ENCODE measurements around the gene IQSEC1. TPM values are rescaled to one million over a fixed set of nuclear protein-coding genes. Genes with fewer than 3 reads are reported as not detected.

IQSEC1 gene
- polyA plus RNA-seq, 1 donor (not counting 4 experiments of a cell fraction or from before 2014, with no cell fraction given): 2.8 TPM

- H3K4me3 ChIP-seq (ENCODE audit: control insufficient read depth in 2 of 3, extremely low read depth in 1 of 3, insufficient read depth in 2 of 3, low read depth in 1 of 3, low read length in 3 of 3): no peak overlapping the region
Measured at GRCh38 chr3:13016083-13016720, 57.0 kb downstream of the IQSEC1 start.

GRCh38 chr3:13015286-13016082 is 57.7 kb downstream of the IQSEC1 start:
- TF ChIP-seq EZH2 (IDR thresholded peaks at IDR 0.05; ENCODE audit: low read length): no peak
- no peak for TF ChIP-seq CTCF (optimal IDR thresholded peaks at IDR 0.05 in 1 of 3, IDR thresholded peaks at IDR 0.05 in 1 of 3, conservative IDR thresholded peaks at IDR 0.05 in 1 of 3; ENCODE audit: extremely low read depth in 1 of 3, insufficient read depth in 2 of 3, low read length in 3 of 3)
- H2AFZ ChIP-seq (ENCODE audit: control insufficient read depth, low read length): no peak overlapping the region
- peaks cover 31% of the 10 kb centered on the region for H3K27me3 ChIP-seq (ENCODE audit: control insufficient read depth, extremely low read depth, insufficient read depth, low read length)
- H3K4me2 ChIP-seq (ENCODE audit: control insufficient read depth, extremely low read depth, insufficient read depth, low read depth, low read length): no peak overlapping the region
- DNase-seq (ENCODE audit: low read depth, low spot score) (no peak), FAIRE-seq (no peak)
- H3K36me3 ChIP-seq (ENCODE audit: control insufficient read depth in 2 of 2, extremely low read depth in 1 of 2, insufficient read depth in 2 of 2, low read length in 2 of 2): no peaks in the 10 kb centered on the region
- H3K27ac ChIP-seq (ENCODE audit: control insufficient read depth, insufficient read depth, low read length): no peak overlapping the region
- no peaks in the 10 kb centered on the region for H3K9me1 ChIP-seq (ENCODE audit: control insufficient read depth, extremely low read depth, insufficient read depth, low read length)
- no peak overlapping the region for H3K9ac ChIP-seq (ENCODE audit: control insufficient read depth, extremely low read depth, insufficient read depth, low read length)
- dilution Hi-C loops (cut with MboI; ENCODE audit: extremely low pct_ligation_motif_present, low sequenced_read_pairs): no loop called here
- H3K9me3 ChIP-seq (ENCODE audit: control insufficient read depth, low read depth, low read length): no peaks in the 10 kb centered on the region
- no peaks in the 10 kb centered on the region for H4K20me1 ChIP-seq (ENCODE audit: control insufficient read depth, extremely low read depth, insufficient read depth, low read length)
- peaks cover 4% of the 10 kb centered on the region for H3K4me1 ChIP-seq (ENCODE audit: control insufficient read depth, extremely low read depth, insufficient read depth, low read length)
- no peaks in the 10 kb centered on the region for H3K79me2 ChIP-seq (ENCODE audit: control insufficient read depth, insufficient read depth, low read length)
- H3K4me3 ChIP-seq (ENCODE audit: control insufficient read depth in 2 of 3, extremely low read depth in 1 of 3, insufficient read depth in 2 of 3, low read depth in 1 of 3, low read length in 3 of 3): no peak overlapping the region

More at GRCh38 chr3:13016083-13016720, 57.0 kb downstream of the IQSEC1 start:
- no peak for DNase-seq (ENCODE audit: low read depth, low spot score)
- no peak for FAIRE-seq
- Histone ChIP-seq H2AFZ (ENCODE audit: control insufficient read depth, low read length) (no peak overlapping the region), H3K27ac (ENCODE audit: control insufficient read depth, insufficient read depth, low read length) (no peak overlapping the region), H3K79me2 (ENCODE audit: control insufficient read depth, insufficient read depth, low read length) (no peaks in the 10 kb centered on the region), H3K36me3 (ENCODE audit: control insufficient read depth in 2 of 2, extremely low read depth in 1 of 2, insufficient read depth in 2 of 2, low read length in 2 of 2) (no peaks in the 10 kb centered on the region), H3K4me2 (ENCODE audit: control insufficient read depth, extremely low read depth, insufficient read depth, low read depth, low read length) (no peak overlapping the region), H3K9me3 (ENCODE audit: control insufficient read depth, low read depth, low read length) (no peaks in the 10 kb centered on the region), H3K9me1 (ENCODE audit: control insufficient read depth, extremely low read depth, insufficient read depth, low read length) (no peaks in the 10 kb centered on the region), H4K20me1 (ENCODE audit: control insufficient read depth, extremely low read depth, insufficient read depth, low read length) (no peaks in the 10 kb centered on the region), H3K27me3 (ENCODE audit: control insufficient read depth, extremely low read depth, insufficient read depth, low read length) (peaks cover 38% of the 10 kb centered on the region), H3K9ac (ENCODE audit: control insufficient read depth, extremely low read depth, insufficient read depth, low read length) (no peak overlapping the region), H3K4me1 (ENCODE audit: control insufficient read depth, extremely low read depth, insufficient read depth, low read length) (peaks cover 4% of the 10 kb centered on the region)
- TF ChIP-seq CTCF (optimal IDR thresholded peaks at IDR 0.05 in 1 of 3, IDR thresholded peaks at IDR 0.05 in 1 of 3, conservative IDR thresholded peaks at IDR 0.05 in 1 of 3; ENCODE audit: extremely low read depth in 1 of 3, insufficient read depth in 2 of 3, low read length in 3 of 3) (no peak), EZH2 (IDR thresholded peaks at IDR 0.05; ENCODE audit: low read length) (no peak)
- dilution Hi-C loops (cut with MboI; ENCODE audit: extremely low pct_ligation_motif_present, low sequenced_read_pairs): no loop called here
